ENCODE measurements around the gene NPC1.

DNA sequence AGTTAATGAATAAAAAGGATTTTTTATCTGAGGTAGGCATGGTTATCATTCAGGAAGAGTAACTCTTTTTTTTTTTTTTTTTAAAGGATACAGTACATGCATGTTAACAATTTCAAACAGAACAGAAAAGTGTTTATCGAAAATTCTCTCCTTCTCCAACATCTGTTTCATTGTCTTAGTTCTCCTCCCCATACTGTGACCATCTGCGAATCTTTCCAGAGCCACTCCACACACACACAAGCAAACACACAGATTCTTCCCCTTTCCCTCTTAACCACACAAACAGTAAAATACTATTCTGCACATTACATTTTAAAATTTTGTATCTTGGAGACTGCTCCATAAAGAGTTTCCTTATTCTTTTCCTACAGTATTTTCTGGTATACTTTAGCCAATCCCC is 38.0 kb downstream of the NPC1 start:
- TF ChIP-seq, protein P1, sequence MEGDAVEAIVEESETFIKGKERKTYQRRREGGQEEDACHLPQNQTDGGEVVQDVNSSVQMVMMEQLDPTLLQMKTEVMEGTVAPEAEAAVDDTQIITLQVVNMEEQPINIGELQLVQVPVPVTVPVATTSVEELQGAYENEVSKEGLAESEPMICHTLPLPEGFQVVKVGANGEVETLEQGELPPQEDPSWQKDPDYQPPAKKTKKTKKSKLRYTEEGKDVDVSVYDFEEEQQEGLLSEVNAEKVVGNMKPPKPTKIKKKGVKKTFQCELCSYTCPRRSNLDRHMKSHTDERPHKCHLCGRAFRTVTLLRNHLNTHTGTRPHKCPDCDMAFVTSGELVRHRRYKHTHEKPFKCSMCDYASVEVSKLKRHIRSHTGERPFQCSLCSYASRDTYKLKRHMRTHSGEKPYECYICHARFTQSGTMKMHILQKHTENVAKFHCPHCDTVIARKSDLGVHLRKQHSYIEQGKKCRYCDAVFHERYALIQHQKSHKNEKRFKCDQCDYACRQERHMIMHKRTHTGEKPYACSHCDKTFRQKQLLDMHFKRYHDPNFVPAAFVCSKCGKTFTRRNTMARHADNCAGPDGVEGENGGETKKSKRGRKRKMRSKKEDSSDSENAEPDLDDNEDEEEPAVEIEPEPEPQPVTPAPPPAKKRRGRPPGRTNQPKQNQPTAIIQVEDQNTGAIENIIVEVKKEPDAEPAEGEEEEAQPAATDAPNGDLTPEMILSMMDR (conservative IDR thresholded peaks at IDR 0.05 in 1 of 2, IDR thresholded peaks at IDR 0.05 in 1 of 2; ENCODE audit: extremely low read depth in 1 of 2, insufficient read depth in 1 of 2, low read depth in 1 of 2, low read length in 2 of 2): no peak
- no peak for TF ChIP-seq EZH2 (IDR thresholded peaks at IDR 0.05; ENCODE audit: borderline replicate concordance, low read length)

Measured in mammary epithelial cell (primary cell).